CD4-positive, CD25-positive, alpha-beta regulatory T cell (primary cell): ENCODE results near the gene CDK5R2. TPM values are rescaled to one million over a fixed set of nuclear protein-coding genes. Genes with fewer than 3 reads are reported as not detected.
"Not testable (repeated sequence)": the region's sequence is repeated elsewhere in the genome, so short reads cannot be mapped to it uniquely, and the experiment has no call there.

ENCODE experiments used
- ATAC-seq, 2 donors: fragments of 150-1000 bp; cut with Tn5 transposase; one replicate each; pipeline ENCODE4 v1.10.0; 2021; ENCODE audit warnings: low read depth in 2 of 2, moderate number of reproducible peaks in 2 of 2, moderate library complexity in 1 of 2
- DNase-seq, 3 donors: peaks; one replicate each; pipeline versions ENCODE4 v3.0.0 to v3.0.0-alpha.2; 2012 to 2022; ENCODE audit warnings: mixed read lengths in 1 of 3
- H3K27ac ChIP-seq: one replicate; pipeline ENCODE4 v1.7.0; 2013; ENCODE audit warnings: mild to moderate bottlenecking, low read length; ENCODE audit not compliant: insufficient read depth, poor library complexity, severe bottlenecking
- H3K27me3 ChIP-seq: one replicate; pipeline ENCODE4 v1.7.0; 2013; ENCODE audit warnings: low read length; ENCODE audit not compliant: control insufficient read depth, insufficient read depth
- H3K36me3 ChIP-seq: one replicate; pipeline ENCODE4 v1.7.0; 2013; ENCODE audit warnings: mild to moderate bottlenecking, low read length, moderate library complexity; ENCODE audit not compliant: control insufficient read depth, insufficient read depth
- H3K4me1 ChIP-seq: 2 replicates; pipeline ENCODE4 v1.7.0; 2013; ENCODE audit warnings: mild to moderate bottlenecking, low read length; ENCODE audit not compliant: insufficient read depth, control insufficient read depth, poor library complexity, severe bottlenecking
- H3K4me3 ChIP-seq: one replicate; pipeline ENCODE4 v1.7.0; 2013; ENCODE audit warnings: low read depth, mild to moderate bottlenecking, low read length, moderate library complexity
- H3K9me3 ChIP-seq, 2 experiments: 1 replicate in 1 of 2; 2 replicates in 1 of 2; pipeline ENCODE4 v1.7.0; 2013; ENCODE audit warnings: low read length in 2 of 2, mild to moderate bottlenecking in 1 of 2, moderate library complexity in 1 of 2; ENCODE audit not compliant: control insufficient read depth in 2 of 2
- H3K27ac Mint-ChIP-seq, 3 donors: one replicate each; pipeline ENCODE4 v1.8.0; 2020 to 2022; ENCODE audit warnings: mild to moderate bottlenecking in 3 of 3, mixed read lengths in 3 of 3, moderate library complexity in 2 of 3
- H3K27me3 Mint-ChIP-seq: one replicate; pipeline ENCODE4 v1.8.0; 2022; ENCODE audit warnings: mild to moderate bottlenecking, mixed read lengths
- H3K36me3 Mint-ChIP-seq: one replicate; pipeline ENCODE4 v1.8.0; 2020; ENCODE audit warnings: mixed read lengths
- H3K4me1 Mint-ChIP-seq, 4 donors: one replicate each; pipeline ENCODE4 v1.8.0; 2020 to 2022; ENCODE audit warnings: mixed read lengths in 4 of 4, mild to moderate bottlenecking in 1 of 4
- H3K4me3 Mint-ChIP-seq, 4 donors: one replicate each; pipeline ENCODE4 v1.8.0; 2020 to 2022; ENCODE audit warnings: mild to moderate bottlenecking in 4 of 4, mixed read lengths in 4 of 4, moderate library complexity in 3 of 4
- H3K9me3 Mint-ChIP-seq, 7 donors: one replicate each; pipeline ENCODE4 v1.8.0; 2020 to 2022; ENCODE audit warnings: mixed read lengths in 7 of 7, mild to moderate bottlenecking in 3 of 7, moderate library complexity in 2 of 7
- polyA plus RNA-seq, 4 donors: library from polyadenylated mRNA; unstranded; fragments of 300-500 nt; fragmentation: Illumina TruSeq; gene quantifications; one replicate each; pipeline ENCODE4 v1.2.3, GENCODE V29; 2021
- total RNA-seq: library from RNA; stranded (reverse); gene quantifications from one replicate; pipeline ENCODE4 v1.2.3, GENCODE V29; 2022

The CDK5R2 gene
- total and polyA plus RNA-seq, 5 donors from 2014 or later, result not detected

- not testable (repeated sequence) for H3K9me3 Mint-ChIP-seq, H3K4me3 ChIP-seq, H3K27ac Mint-ChIP-seq, ATAC-seq, H3K36me3 Mint-ChIP-seq, H3K36me3 ChIP-seq, H3K27me3 ChIP-seq, H3K4me1 ChIP-seq, H3K4me1 Mint-ChIP-seq, H3K4me3 Mint-ChIP-seq, H3K9me3 ChIP-seq, H3K27ac ChIP-seq, DNase-seq
- peaks cover 33% of the 10 kb centered on the region for H3K27me3 Mint-ChIP-seq
Observed at GRCh38 chr2:218931751-218932150, 27.7 kb upstream of the CDK5R2 start.

- Mint-ChIP-seq H3K4me1 (no peaks in the 10 kb centered on the region), H3K4me3 (no peak overlapping the region), H3K36me3 (no peaks in the 10 kb centered on the region), H3K9me3 (peaks cover 0 to 4% (median 0%) of the 10 kb centered on the region in 7 donors), H3K27me3 (peaks cover 44% of the 10 kb centered on the region), H3K27ac (no peak overlapping the region)
- ATAC-seq (no peak), DNase-seq (no peak)
- peaks cover 23% of the 10 kb centered on the region for H3K27me3 ChIP-seq
- no peaks in the 10 kb centered on the region for H3K4me1 ChIP-seq
- no peaks in the 10 kb centered on the region for H3K36me3 ChIP-seq
- H3K9me3 ChIP-seq, result no peaks in the 10 kb centered on the region
- H3K27ac ChIP-seq, result no peak overlapping the region
- H3K4me3 ChIP-seq, result no peak overlapping the region
Observed at GRCh38 chr2:218944759-218945404, 14.6 kb upstream of the CDK5R2 start.

GRCh38 chr2:218946621-218947020, 12.8 kb upstream of the CDK5R2 start:
- Histone ChIP-seq H3K4me3 (no peak overlapping the region), H3K27ac (no peak overlapping the region), H3K4me1 (no peaks in the 10 kb centered on the region), H3K36me3 (no peaks in the 10 kb centered on the region), H3K9me3 (no peaks in the 10 kb centered on the region), H3K27me3 (peaks cover 17% of the 10 kb centered on the region)
- ATAC-seq (no peak), DNase-seq (no peak)
- Mint-ChIP-seq H3K4me1 (no peaks in the 10 kb centered on the region), H3K27ac (no peak overlapping the region), H3K36me3 (no peaks in the 10 kb centered on the region), H3K4me3 (no peak overlapping the region), H3K9me3 (peaks cover 0 to under 1% (median 0%) of the 10 kb centered on the region in 7 donors), H3K27me3 (peaks cover 38% of the 10 kb centered on the region)

GRCh38 chr2:218952160-218952559, 7.3 kb upstream of the CDK5R2 start:
- Histone ChIP-seq H3K36me3 (no peaks in the 10 kb centered on the region), H3K9me3 (no peaks in the 10 kb centered on the region), H3K4me1 (no peaks in the 10 kb centered on the region), H3K4me3 (no peak overlapping the region), H3K27me3 (peaks cover under 1% of the 10 kb centered on the region), H3K27ac (no peak overlapping the region)
- DNase-seq (no peak), ATAC-seq (no peak)
- Mint-ChIP-seq H3K4me1 (no peaks in the 10 kb centered on the region), H3K27ac (no peak overlapping the region), H3K36me3 (no peaks in the 10 kb centered on the region), H3K4me3 (no peak overlapping the region), H3K9me3 (peaks cover 0 to 3% (median 0%) of the 10 kb centered on the region in 7 donors), H3K27me3 (peaks cover 39% of the 10 kb centered on the region)

- peaks cover 0 to 3% (median 0%) of the 10 kb centered on the region in 4 donors for H3K4me1 Mint-ChIP-seq
Observed at GRCh38 chr2:218953366-218953954, 6.0 kb upstream of the CDK5R2 start.

GRCh38 chr2:218954541-218955300, 4.7 kb upstream of the CDK5R2 start:
- H3K27ac ChIP-seq, result no peak overlapping the region
- H3K4me3 Mint-ChIP-seq, result no peak overlapping the region
- H3K4me3 ChIP-seq, result no peak overlapping the region
- no peak overlapping the region for H3K27ac Mint-ChIP-seq
- no peak for DNase-seq
- peaks cover 52% of the 10 kb centered on the region for H3K27me3 Mint-ChIP-seq
- peaks cover 8% of the 10 kb centered on the region for H3K27me3 ChIP-seq
- H3K9me3 ChIP-seq, result no peaks in the 10 kb centered on the region
- H3K4me1 Mint-ChIP-seq, result peaks cover 0 to 9% (median under 1%) of the 10 kb centered on the region in 4 donors
- H3K36me3 ChIP-seq, result no peaks in the 10 kb centered on the region
- peaks cover 8% of the 10 kb centered on the region for H3K4me1 ChIP-seq
- ATAC-seq, result no peak
- peaks cover 0 to 3% (median 0%) of the 10 kb centered on the region in 7 donors for H3K9me3 Mint-ChIP-seq
- no peaks in the 10 kb centered on the region for H3K36me3 Mint-ChIP-seq

More at GRCh38 chr2:218953366-218953954, 6.0 kb upstream of the CDK5R2 start:
- no peak for ATAC-seq
- DNase-seq, result no peak
- Histone ChIP-seq H3K4me1 (no peaks in the 10 kb centered on the region), H3K4me3 (no peak overlapping the region), H3K9me3 (no peaks in the 10 kb centered on the region), H3K27me3 (peaks cover 8% of the 10 kb centered on the region), H3K27ac (no peak overlapping the region), H3K36me3 (no peaks in the 10 kb centered on the region)
- peaks cover 0 to 3% (median 0%) of the 10 kb centered on the region in 7 donors for H3K9me3 Mint-ChIP-seq
- no peak overlapping the region for H3K27ac Mint-ChIP-seq
- peaks cover 50% of the 10 kb centered on the region for H3K27me3 Mint-ChIP-seq
- H3K36me3 Mint-ChIP-seq, result no peaks in the 10 kb centered on the region
- no peak overlapping the region for H3K4me3 Mint-ChIP-seq

GRCh38 chr2:218956039-218956438, 3.4 kb upstream of the CDK5R2 start:
- no peaks in the 10 kb centered on the region for H3K36me3 ChIP-seq
- H3K27ac ChIP-seq, result no peak overlapping the region
- H3K27me3 ChIP-seq, result peaks cover 10% of the 10 kb centered on the region
- peaks cover 0 to 4% (median 0%) of the 10 kb centered on the region in 7 donors for H3K9me3 Mint-ChIP-seq
- peaks cover 59% of the 10 kb centered on the region for H3K27me3 Mint-ChIP-seq
- H3K9me3 ChIP-seq, result no peaks in the 10 kb centered on the region
- no peak overlapping the region for H3K4me3 Mint-ChIP-seq
- H3K36me3 Mint-ChIP-seq, result no peaks in the 10 kb centered on the region
- peaks cover 0 to 15% (median 2%) of the 10 kb centered on the region in 4 donors for H3K4me1 Mint-ChIP-seq
- ATAC-seq (no peak), DNase-seq (no peak)
- H3K27ac Mint-ChIP-seq, result no peak overlapping the region
- H3K4me1 ChIP-seq, result peaks cover 18% of the 10 kb centered on the region
- no peak overlapping the region for H3K4me3 ChIP-seq
